Peyer's patch (tissue), 4 donors: ENCODE data around the gene SLCO3A1. TPM values are rescaled to one million over a fixed set of nuclear protein-coding genes. Genes with fewer than 3 reads are reported as not detected.

ENCODE experiments used
- DNase-seq, 3 donors: peaks; one replicate each; pipeline ENCODE4 v3.0.0-alpha.2; 2017 to 2019
- H3K27ac ChIP-seq, 4 donors: fragments of 200-600 bp; sonication (generic); one replicate each; pipeline ENCODE4 v1.5.1; 2016 to 2019
- H3K27me3 ChIP-seq, 2 donors: fragments of 200-600 bp; sonication (generic); one replicate each; pipeline ENCODE4 v1.5.1; 2019
- H3K36me3 ChIP-seq, 3 donors: fragments of 200-600 bp; sonication (generic); one replicate each; pipeline ENCODE4 v1.5.1; 2016 to 2019
- H3K4me1 ChIP-seq, 4 donors: fragments of 200-600 bp; sonication (generic); one replicate each; pipeline ENCODE4 v1.5.1; 2016 to 2019
- H3K4me3 ChIP-seq, 4 donors: fragments of 200-600 bp; sonication (generic); 1 replicate in 3 of 4; 2 replicates in 1 of 4; pipeline ENCODE4 v1.5.1; 2016 to 2019; ENCODE audit warnings: mild to moderate bottlenecking in 1 of 4
- H3K9me3 ChIP-seq, 4 donors: fragments of 200-600 bp; sonication (generic); one replicate each; pipeline ENCODE4 v1.5.1; 2016 to 2019; ENCODE audit warnings: mild to moderate bottlenecking in 1 of 4
- CTCF ChIP-seq, 6 experiments: fragments of 450-650 bp in 4 of 6; fragments of 200-600 bp in 2 of 6; sonication (generic) in 1 of 6; IDR thresholded peaks; one replicate each; pipeline ENCODE4 v1.5.1; 2017 to 2019; ENCODE audit warnings: antibody characterized with exemption in 6 of 6, mild to moderate bottlenecking in 3 of 6, moderate library complexity in 1 of 6
- POLR2A ChIP-seq, 2 donors: fragments of 450-650 bp; IDR thresholded peaks; one replicate each; pipeline ENCODE4 v1.5.1; 2017; ENCODE audit warnings: antibody characterized with exemption in 2 of 2, mild to moderate bottlenecking in 2 of 2, moderate library complexity in 2 of 2
- total RNA-seq, 4 donors: library from RNA; depleted of rRNA; stranded (reverse); fragments of >200 nt; gene quantifications; one replicate each; pipeline ENCODE4 v1.1.0, GENCODE V29; 2016

Gene SLCO3A1
- total RNA-seq, 4 donors from 2014 or later: 2.1 to 8.3 (median 5.0) TPM

DNA sequence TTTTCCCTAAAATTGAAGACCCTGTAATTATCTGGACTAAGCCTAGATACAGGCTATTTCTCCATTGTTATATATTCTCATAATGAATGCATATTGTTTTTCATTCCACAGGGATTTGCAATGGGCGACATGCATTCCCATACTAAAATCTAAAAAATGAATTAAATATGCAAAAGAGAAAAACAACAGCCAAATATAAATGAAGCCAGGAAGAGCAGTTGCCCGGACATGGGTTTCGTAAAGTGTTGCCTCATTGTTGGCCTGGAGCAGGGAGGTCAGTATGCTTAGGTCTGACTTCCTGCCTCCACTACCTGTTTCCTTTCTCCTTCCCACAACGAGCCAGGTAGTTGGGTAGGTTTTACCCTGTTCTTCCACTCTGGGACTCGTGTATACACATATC lies 27.1 kb upstream of the SLCO3A1 start:
- no peak overlapping the region for H3K27ac ChIP-seq

DNA sequence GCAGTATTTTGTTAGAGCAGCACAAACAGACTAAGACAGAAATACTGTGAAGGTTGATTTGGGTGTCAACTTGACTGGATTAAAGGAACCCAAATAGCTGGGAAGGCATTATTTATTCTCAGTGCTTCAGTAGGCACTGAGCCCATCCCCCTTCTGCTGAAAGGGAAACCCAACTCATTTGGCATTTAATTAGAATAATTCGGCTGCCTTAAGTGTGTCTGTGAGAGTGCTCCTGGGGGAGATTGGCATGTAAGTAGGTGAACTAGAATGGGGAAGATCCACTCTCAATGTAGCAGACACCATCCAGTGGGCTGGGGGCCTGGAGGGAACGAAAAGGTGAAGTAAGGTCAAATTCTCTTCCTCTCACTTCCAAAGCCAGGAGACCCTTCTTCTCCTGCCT lies 20.5 kb upstream of the SLCO3A1 start:
- no peak overlapping the region for H3K4me3 ChIP-seq
- no peak for TF ChIP-seq POLR2A (IDR thresholded peaks at IDR 0.05)
- no peak for TF ChIP-seq CTCF (IDR thresholded peaks at IDR 0.05)
- no peaks in the 10 kb centered on the region for H3K4me1 ChIP-seq
- no peak overlapping the region for H3K27ac ChIP-seq
- no peak for DNase-seq
- no peaks in the 10 kb centered on the region for H3K27me3 ChIP-seq
- no peaks in the 10 kb centered on the region for H3K36me3 ChIP-seq
- no peaks in the 10 kb centered on the region for H3K9me3 ChIP-seq

More for the DNA sequence above, 27.1 kb upstream of the SLCO3A1 start:
- no peak for DNase-seq
- Histone ChIP-seq H3K27me3 (no peaks in the 10 kb centered on the region), H3K9me3 (no peaks in the 10 kb centered on the region), H3K4me1 (no peaks in the 10 kb centered on the region), H3K4me3 (no peak overlapping the region), H3K36me3 (no peaks in the 10 kb centered on the region)
- no peak for TF ChIP-seq POLR2A (IDR thresholded peaks at IDR 0.05)
- no peak for TF ChIP-seq CTCF (IDR thresholded peaks at IDR 0.05)

DNA sequence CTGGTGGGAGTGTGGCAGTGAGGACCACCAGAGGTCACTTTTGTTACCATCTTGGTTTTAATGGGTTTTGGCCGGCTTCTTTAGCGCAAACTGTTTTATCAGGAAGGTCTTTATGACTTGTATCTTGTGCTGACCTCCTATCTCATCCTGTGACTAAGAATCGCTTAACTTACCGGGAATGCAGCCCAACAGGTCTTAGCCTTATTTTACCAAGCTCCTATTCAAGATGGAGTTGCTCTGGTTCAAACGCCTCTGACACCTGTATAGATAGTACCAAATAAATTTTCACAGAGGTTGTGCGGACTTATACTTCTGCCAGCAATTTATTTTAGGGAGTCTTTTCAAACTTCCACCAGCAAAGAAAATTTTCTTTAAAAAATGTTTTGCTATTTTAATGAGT lies 13.6 kb upstream of the SLCO3A1 start:
- no peak for DNase-seq
- Histone ChIP-seq H3K27ac (no peak overlapping the region), H3K36me3 (no peaks in the 10 kb centered on the region), H3K27me3 (no peaks in the 10 kb centered on the region), H3K4me3 (no peak overlapping the region), H3K9me3 (no peaks in the 10 kb centered on the region), H3K4me1 (no peaks in the 10 kb centered on the region)
- TF ChIP-seq POLR2A (IDR thresholded peaks at IDR 0.05) (no peak), CTCF (IDR thresholded peaks at IDR 0.05) (no peak)

GRCh38 chr15:91841861-91842260 lies 11.6 kb upstream of the SLCO3A1 start:
- H3K27me3 ChIP-seq: no peaks in the 10 kb centered on the region
- H3K4me3 ChIP-seq: no peak overlapping the region
- no peaks in the 10 kb centered on the region for H3K4me1 ChIP-seq
- no peaks in the 10 kb centered on the region for H3K36me3 ChIP-seq
- no peaks in the 10 kb centered on the region for H3K9me3 ChIP-seq
- TF ChIP-seq POLR2A (IDR thresholded peaks at IDR 0.05) (no peak), CTCF (IDR thresholded peaks at IDR 0.05) (no peak)
- H3K27ac ChIP-seq: no peak overlapping the region
- no peak for DNase-seq

- no peak overlapping the region for H3K4me3 ChIP-seq
- no peak for DNase-seq
Measured at GRCh38 chr15:91844341-91844740, 9.2 kb upstream of the SLCO3A1 start.

More at GRCh38 chr15:91844341-91844740, 9.2 kb upstream of the SLCO3A1 start:
- H3K27ac ChIP-seq: no peak overlapping the region
- H3K9me3 ChIP-seq: no peaks in the 10 kb centered on the region
- no peaks in the 10 kb centered on the region for H3K4me1 ChIP-seq
- no peaks in the 10 kb centered on the region for H3K36me3 ChIP-seq
- no peaks in the 10 kb centered on the region for H3K27me3 ChIP-seq
- no peak for TF ChIP-seq CTCF (IDR thresholded peaks at IDR 0.05)
- no peak for TF ChIP-seq POLR2A (IDR thresholded peaks at IDR 0.05)
